Adrenal gland (tissue), 5 donors: ENCODE data around the gene DLG5.

Experiments used
- CTCF ChIP-seq, 6 experiments: fragments of 450-650 bp in 4 of 6; fragments of 200-600 bp in 2 of 6; sonication (generic) in 1 of 6; IDR thresholded peaks; 1 replicate in 5 of 6; 2 replicates in 1 of 6; pipeline versions ENCODE4 v1.5.1 to v1.8.0; 2016 to 2021; ENCODE audit warnings: antibody characterized with exemption in 6 of 6, mild to moderate bottlenecking in 2 of 6, moderate library complexity in 1 of 6
- POLR2A ChIP-seq, 2 donors: fragments of 450-650 bp; IDR thresholded peaks; one replicate each; pipeline ENCODE4 v1.6.1; 2017; ENCODE audit warnings: antibody characterized with exemption in 2 of 2, mild to moderate bottlenecking in 2 of 2, moderate library complexity in 1 of 2
- donor health status: DM: no; HTN: no; CAD: no.

- TF ChIP-seq CTCF (IDR thresholded peaks at IDR 0.05) (peak; percentile 95 to 98 (median 97)), POLR2A (IDR thresholded peaks at IDR 0.05) (no peak)
Measured at GRCh38 chr10:77846718-77847311, 79.7 kb downstream of the DLG5 start.
